ENCODE measurements around the gene GAL3ST2.

DNA sequence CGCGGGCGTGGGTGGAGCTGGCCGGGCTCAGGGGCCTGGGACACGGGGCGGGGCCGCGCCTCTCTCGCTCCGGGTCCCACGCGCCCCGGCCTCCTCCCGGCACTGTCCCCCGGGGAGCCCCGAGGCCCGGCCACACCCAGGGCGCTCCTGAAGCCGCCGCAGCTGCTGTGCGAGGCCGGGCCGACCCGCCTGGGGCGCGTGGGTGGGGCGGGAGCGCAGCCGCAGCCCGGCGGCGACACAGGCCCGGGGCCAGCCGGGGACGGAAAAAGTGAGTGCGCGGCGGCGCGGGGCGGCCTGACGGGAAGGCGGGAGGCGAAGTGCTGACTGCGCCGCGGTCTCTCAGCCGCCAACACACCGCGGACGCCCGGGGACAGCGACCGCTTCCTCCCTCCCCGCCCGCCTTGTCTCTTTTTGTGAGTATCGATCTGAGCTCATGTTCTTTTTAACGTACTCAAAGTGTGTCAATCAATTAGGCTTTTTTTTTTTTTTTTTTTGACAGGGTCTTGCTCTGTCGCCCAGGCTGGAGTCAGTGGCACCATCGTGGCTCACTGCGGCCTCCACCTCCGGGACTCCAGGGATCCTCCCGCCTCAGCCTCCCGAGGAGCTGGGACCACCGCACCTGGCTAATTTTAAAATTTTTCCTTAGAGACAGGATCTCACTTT lies 67.6 kb downstream of the GAL3ST2 start:
- TF ChIP-seq POLR2AphosphoS5 (IDR thresholded peaks at IDR 0.05), result peak; percentile 62 to 71
- TF ChIP-seq, protein P1, sequence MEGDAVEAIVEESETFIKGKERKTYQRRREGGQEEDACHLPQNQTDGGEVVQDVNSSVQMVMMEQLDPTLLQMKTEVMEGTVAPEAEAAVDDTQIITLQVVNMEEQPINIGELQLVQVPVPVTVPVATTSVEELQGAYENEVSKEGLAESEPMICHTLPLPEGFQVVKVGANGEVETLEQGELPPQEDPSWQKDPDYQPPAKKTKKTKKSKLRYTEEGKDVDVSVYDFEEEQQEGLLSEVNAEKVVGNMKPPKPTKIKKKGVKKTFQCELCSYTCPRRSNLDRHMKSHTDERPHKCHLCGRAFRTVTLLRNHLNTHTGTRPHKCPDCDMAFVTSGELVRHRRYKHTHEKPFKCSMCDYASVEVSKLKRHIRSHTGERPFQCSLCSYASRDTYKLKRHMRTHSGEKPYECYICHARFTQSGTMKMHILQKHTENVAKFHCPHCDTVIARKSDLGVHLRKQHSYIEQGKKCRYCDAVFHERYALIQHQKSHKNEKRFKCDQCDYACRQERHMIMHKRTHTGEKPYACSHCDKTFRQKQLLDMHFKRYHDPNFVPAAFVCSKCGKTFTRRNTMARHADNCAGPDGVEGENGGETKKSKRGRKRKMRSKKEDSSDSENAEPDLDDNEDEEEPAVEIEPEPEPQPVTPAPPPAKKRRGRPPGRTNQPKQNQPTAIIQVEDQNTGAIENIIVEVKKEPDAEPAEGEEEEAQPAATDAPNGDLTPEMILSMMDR (IDR thresholded peaks at IDR 0.05), result peak; percentile 16 to 36 (median 35)
- TF ChIP-seq POLR2A (IDR thresholded peaks at IDR 0.05; ENCODE audit: low read depth), result no peak
